ENCODE results near the gene FAM131A.

Gene FAM131A

DNA sequence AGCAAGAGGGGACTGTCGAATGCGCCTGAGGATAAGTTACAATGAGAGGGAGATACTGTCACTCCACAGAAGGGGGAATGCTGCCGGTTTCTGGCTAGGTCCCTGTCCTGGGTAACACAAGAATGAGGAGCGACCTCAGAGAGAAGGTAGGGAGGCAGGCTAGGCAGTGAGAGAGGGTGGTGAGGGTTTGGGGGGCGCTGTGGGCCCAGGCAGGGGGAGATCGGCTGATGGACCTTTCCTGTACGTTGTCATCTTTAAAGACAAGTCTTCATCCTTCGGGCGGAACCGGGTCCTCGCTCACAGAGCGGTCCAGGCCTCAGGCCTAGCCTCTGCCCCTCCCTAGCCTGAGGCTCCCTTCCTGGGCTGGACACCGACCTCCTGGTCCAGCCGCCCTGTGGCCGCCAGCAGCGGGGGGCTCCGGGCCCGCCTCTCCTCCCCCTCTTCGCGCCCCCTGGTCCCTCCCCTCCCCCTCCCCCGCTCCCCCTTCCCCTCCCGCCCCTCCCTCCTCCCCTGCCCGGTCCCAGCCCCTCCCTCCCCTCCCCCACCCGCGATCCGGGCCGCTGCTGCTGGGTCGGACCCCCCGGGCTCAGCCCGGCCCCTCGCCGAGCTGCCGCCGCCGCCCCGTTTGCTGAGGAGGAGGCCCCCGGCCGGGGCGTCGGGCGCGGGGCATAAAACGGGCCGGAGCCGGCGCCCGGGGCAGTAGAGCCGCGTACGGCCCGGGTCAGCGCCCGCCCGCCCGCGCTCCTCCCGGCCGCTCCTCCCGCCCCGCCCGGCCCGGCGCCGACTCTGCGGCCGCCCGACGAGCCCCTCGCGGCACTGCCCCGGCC lies 42.2 kb downstream of the FAM131A start, which contains the start of gene CHRD:
Gene CHRD (plus strand): TSS at position 697 of the 827 bp plus-strand sequence. CDS start 265 bp downstream, outside the sequence.
- peak; percentile 69 for DNase-seq

DNA sequence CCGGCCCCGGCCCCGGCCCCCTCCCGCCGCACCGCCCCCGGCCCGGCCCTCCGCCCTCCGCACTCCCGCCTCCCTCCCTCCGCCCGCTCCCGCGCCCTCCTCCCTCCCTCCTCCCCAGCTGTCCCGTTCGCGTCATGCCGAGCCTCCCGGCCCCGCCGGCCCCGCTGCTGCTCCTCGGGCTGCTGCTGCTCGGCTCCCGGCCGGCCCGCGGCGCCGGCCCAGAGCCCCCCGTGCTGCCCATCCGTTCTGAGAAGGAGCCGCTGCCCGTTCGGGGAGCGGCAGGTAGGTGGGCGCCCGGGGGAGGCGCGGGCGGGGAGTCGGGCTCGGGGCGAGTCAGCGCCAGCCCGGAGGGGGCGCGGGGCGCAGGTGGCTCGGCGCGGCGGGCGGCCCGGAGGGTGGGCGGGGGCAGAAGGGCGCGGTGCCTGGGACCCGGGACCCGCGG lies 42.8 kb downstream of the FAM131A start:
- DNase-seq = peak; percentile 86

DNA sequence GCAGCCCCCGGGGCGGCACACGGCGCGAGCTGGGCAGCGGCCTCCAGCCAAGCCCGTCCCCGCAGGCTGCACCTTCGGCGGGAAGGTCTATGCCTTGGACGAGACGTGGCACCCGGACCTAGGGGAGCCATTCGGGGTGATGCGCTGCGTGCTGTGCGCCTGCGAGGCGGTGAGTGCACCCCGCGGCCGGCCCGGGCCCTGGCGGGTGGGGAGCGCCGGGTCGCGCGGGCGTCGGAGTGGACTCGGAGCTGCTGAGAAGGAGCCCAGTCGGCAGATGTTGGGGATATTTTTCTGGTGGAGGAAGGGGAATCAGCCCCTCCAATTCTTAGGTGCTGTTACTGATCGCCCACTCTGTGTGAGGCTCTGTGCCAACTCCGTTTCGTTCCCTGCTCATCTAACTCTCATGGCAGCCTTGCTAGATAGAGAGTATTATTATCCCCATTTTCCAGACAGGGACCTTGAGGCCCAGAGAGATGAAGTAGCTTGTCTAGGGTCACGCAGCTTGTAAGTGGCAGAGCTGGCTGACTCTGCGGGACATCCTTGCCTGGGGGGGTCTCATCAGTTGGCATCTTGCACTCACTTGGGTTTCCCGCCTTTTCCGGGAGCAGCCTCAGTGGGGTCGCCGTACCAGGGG lies 43.3 kb downstream of the FAM131A start:
- no peak for DNase-seq

DNA sequence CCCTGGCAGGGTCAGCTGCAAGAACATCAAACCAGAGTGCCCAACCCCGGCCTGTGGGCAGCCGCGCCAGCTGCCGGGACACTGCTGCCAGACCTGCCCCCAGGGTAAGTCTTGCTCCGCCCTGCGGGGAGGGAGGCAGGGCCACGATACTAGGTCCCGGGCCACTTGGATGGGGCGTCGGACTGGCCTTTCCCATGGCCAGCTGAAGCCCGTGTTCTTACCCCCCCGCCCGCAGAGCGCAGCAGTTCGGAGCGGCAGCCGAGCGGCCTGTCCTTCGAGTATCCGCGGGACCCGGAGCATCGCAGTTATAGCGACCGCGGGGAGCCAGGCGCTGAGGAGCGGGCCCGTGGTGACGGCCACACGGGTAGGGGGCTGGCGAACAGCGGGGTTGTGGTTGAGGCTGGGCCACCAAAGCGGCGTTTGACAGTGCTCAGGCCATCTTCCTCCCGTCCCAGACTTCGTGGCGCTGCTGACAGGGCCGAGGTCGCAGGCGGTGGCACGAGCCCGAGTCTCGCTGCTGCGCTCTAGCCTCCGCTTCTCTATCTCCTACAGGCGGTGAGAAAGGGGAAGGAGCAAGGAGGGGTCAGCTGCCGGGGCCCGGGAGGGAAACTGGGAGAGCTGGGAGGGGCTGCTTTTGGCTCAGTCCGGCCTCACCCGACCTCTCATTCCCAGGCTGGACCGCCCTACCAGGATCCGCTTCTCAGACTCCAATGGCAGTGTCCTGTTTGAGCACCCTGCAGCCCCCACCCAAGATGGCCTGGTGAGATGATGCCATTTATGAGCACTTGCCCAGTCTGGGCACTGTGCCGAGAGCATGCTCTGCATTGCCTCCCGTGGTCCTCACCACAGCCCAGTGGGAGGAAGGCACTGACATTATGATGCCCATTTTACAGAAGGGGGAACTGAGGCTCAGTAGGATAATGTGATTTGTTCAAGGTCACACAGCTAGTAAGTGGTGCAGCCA lies 44.1 kb downstream of the FAM131A start:
- no peak for DNase-seq

DNA sequence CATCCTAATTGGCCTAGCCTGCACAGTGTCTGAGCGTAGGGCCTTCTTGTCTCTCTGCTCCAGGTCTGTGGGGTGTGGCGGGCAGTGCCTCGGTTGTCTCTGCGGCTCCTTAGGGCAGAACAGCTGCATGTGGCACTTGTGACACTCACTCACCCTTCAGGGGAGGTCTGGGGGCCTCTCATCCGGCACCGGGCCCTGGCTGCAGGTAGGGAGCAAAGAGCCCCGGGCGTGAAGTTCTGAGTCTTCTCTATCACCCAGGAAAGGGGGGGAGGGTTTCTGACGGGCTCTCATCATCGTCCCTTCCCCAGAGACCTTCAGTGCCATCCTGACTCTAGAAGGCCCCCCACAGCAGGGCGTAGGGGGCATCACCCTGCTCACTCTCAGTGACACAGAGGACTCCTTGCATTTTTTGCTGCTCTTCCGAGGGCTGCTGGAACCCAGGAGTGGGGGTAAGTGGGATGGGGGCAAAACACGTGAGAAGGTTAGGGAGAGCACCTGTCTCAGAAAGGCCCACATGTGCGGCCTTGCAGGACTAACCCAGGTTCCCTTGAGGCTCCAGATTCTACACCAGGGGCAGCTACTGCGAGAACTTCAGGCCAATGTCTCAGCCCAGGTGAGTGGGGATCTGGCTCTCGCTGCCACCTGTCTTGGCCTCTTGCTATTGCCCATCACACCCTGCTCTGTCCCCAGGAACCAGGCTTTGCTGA lies 45.1 kb downstream of the FAM131A start:
- no peak for DNase-seq

DNA sequence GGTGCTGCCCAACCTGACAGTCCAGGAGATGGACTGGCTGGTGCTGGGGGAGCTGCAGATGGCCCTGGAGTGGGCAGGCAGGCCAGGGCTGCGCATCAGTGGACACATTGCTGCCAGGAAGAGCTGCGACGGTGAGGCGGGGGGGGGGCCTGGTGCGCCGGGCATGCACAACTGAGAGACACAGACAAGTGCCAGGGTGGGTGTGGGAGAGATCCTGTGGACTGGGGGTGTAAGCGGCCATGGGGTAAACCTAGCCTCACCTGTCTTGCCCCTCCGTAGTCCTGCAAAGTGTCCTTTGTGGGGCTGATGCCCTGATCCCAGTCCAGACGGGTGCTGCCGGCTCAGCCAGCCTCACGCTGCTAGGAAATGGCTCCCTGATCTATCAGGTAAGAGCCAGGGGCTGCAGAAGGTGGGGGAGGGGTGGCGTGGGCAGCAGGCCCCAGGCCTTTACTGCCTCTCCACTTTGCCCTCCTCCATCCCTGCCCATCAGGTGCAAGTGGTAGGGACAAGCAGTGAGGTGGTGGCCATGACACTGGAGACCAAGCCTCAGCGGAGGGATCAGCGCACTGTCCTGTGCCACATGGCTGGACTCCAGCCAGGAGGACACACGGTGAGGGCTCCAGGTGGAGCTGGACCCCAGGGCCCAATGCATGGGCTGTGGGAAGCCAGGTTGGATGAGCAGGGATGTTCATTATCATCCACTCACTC lies 45.8 kb downstream of the FAM131A start:
- no peak for DNase-seq

DNA sequence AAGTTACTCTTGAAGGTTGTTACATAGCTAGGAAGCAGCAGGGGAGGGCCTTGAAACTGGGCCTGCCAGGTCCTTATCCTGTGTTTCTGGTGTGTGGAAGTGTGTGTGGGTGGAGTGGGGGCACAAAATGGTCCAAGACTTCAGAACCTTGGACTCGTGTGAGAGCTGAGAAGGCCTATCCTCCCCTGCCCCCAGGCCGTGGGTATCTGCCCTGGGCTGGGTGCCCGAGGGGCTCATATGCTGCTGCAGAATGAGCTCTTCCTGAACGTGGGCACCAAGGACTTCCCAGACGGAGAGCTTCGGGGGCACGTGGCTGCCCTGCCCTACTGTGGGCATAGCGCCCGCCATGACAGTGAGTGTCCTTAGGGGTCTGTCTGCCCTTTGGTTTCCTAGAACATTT lies 46.9 kb downstream of the FAM131A start:
- no peak for DNase-seq

DNA sequence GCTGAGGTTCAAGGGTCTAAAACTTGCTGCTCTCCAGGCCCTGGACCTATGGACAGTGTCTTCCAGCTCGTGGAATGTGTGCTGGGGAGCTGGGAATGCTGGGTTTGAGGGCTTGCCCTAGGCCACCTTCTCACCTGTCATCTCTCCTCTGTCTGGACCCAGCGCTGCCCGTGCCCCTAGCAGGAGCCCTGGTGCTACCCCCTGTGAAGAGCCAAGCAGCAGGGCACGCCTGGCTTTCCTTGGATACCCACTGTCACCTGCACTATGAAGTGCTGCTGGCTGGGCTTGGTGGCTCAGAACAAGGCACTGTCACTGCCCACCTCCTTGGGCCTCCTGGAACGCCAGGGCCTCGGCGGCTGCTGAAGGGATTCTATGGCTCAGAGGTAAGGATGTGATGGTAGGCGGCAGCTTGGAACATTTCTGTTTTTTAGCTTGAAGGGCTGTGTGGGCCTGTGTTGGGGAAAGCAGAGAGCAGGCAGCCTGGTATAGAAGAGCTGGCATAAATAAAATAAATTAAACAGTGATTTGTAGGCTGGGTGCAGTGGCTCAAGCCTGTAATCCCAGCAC lies 47.5 kb downstream of the FAM131A start:
- DNase-seq = no peak

DNA sequence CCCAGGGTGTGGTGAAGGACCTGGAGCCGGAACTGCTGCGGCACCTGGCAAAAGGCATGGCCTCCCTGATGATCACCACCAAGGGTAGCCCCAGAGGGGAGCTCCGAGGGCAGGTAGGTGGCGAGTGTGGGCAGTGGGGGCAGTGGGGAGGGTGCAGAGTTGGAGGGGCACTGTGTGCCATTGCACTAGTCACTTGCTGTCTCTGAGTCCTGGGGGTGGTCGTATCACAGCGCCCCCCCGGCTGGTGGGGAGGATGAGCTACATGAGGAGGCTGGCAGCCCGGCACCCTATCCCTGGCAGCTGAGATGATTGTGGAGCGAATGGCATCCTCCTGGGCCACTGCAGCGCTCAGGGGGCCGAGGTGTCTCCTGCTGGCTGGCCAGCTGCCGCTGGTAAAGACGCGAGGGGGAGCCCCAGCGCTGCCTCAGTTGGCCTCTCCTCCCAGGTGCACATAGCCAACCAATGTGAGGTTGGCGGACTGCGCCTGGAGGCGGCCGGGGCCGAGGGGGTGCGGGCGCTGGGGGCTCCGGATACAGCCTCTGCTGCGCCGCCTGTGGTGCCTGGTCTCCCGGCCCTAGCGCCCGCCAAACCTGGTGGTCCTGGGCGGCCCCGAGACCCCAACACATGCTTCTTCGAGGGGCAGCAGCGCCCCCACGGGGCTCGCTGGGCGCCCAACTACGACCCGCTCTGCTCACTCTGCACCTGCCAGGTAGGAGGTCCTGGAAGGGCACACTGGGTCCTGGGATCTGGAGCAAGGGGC lies 48.8 kb downstream of the FAM131A start:
- no peak for DNase-seq

DNA sequence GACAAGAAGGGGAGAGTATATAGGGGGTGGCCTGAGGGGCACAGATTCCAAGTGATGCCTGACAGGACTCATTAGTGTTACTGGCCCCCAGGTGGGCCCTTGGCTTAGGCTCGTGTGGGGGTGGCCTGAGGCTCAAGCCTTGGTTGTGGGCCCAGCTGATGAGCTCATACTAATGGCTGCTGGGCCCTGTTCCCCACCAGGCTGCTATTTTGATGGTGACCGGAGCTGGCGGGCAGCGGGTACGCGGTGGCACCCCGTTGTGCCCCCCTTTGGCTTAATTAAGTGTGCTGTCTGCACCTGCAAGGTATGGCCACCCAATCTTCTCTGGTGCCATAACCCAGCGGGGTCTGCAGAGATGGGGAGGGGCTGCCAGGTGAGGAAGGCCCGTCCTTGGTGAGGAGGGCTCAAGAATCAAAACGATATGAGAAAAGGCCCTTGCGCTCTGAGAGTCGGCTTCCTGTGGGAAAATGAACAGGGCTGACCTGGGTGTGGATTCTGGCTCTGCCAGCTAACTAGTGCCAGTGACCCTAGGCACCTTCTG lies 49.8 kb downstream of the FAM131A start:
- no peak for DNase-seq

DNA sequence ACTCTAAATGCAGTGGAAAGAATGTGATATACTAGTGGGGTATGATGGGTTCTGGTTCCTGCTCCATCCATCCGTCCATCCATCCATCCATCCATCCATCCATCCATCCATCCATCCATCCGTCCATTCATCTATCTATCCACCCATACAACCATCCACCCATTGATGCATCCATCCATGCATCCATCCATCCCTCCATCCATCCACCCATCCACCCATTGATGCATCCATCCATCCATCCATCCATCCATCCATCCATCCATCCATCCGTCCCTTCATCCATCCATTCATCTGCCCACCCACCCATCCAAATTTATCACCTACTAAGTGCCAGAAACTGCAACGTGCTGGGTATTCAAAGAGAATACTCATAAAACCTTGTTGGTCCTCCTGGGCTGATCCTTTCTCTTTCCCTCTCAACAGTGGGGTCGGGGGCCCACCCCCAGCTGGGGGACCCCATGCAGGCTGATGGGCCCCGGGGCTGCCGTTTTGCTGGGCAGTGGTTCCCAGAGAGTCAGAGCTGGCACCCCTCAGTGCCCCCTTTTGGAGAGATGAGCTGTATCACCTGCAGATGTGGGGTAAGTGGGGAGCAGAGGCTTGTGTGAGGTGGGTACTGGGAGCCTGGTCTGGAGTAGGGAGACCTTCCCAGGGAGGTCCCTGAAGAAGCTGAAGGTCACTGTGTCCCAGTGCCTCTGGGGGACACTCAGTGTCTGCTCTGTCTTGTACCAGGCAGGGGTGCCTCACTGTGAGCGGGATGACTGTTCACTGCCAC lies 51.0 kb downstream of the FAM131A start:
- DNase-seq = no peak

DNA sequence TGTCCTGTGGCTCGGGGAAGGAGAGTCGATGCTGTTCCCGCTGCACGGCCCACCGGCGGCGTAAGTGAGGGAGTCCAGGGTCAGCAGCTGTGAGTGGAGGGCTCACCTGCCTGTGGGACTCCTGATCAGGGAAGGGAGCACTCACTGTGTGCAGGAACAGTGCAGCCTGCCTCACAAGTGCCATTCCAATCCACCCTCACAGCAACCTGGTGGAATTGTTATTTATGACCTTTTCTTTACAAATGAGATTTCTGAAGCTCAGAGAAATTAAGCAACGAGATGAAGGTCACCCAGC lies 51.5 kb downstream of the FAM131A start:
- DNase-seq = no peak

DNA sequence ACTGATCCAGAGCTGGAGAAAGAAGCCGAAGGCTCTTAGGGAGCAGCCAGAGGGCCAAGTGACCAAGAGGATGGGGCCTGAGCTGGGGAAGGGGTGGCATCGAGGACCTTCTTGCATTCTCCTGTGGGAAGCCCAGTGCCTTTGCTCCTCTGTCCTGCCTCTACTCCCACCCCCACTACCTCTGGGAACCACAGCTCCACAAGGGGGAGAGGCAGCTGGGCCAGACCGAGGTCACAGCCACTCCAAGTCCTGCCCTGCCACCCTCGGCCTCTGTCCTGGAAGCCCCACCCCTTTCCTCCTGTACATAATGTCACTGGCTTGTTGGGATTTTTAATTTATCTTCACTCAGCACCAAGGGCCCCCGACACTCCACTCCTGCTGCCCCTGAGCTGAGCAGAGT lies 52.0 kb downstream of the FAM131A start:
- no peak for DNase-seq

DNA sequence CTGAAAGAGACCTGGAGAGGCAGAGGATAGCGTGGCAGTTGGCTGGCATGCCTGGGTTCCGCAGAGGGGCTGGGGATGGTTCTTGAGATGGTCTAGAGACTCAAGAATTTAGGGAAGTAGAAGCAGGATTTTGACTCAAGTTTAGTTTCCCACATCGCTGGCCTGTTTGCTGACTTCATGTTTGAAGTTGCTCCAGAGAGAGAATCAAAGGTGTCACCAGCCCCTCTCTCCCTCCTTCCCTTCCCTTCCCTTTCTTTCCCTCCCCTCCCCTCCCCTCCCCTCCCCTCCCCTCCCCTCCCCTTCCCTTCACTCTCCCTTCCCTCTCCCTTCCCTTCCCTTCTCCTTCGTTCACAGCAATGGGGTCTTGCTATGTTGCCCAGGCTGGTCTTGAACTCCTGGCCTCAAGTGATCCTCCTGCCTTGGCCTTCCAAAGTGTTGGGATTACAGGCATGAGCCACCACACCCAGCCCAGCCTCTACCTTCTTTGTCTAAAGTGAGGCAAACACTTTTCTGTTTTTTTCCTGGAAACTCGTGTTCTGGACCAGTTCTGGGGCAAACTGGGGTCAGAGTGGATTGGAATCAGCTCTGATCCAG lies 52.6 kb downstream of the FAM131A start:
- no peak for DNase-seq

DNA sequence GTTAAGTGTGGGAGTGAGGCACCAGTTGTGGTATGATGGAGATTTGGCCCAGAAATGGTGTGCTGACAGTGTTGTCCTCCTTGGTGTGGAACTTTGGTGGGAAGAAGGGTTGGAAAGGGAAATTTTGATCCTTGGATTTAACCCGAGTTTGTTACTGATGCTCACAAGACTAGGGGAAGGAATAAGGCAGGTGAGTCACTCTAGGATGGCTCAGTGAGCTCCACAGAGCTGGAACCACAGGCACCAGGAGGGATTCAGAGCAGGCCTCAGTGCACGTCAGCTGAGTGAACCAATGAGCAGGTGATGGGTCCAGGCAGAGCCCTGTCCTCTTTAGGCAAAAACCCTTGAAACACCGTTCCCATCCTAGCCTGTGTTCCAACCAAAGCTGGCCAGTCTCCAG lies 53.9 kb downstream of the FAM131A start:
- no peak for DNase-seq

DNA sequence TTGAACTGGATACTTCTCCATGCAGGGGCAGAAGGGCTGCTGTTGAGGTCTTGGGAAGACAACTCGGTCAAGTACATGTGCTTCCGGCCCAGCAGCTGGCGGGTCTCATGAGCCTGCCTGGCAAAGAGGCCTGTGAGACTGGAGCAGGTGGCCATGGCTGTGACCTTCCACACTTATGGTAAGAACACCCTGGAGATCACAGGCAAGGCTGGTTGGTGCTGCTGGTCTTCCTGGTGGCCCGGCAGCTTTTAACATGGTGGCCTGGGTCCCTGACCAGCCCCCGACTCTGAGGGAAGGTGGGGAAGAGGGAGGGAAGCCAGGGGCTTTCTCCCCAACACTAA lies 57.9 kb downstream of the FAM131A start:
- DNase-seq = no peak
